ENCODE measurements around the gene TRMT61A.
A peak's percentile ranks its signal among the peaks of the same experiment; 100 is the strongest.

Gene TRMT61A

DNA sequence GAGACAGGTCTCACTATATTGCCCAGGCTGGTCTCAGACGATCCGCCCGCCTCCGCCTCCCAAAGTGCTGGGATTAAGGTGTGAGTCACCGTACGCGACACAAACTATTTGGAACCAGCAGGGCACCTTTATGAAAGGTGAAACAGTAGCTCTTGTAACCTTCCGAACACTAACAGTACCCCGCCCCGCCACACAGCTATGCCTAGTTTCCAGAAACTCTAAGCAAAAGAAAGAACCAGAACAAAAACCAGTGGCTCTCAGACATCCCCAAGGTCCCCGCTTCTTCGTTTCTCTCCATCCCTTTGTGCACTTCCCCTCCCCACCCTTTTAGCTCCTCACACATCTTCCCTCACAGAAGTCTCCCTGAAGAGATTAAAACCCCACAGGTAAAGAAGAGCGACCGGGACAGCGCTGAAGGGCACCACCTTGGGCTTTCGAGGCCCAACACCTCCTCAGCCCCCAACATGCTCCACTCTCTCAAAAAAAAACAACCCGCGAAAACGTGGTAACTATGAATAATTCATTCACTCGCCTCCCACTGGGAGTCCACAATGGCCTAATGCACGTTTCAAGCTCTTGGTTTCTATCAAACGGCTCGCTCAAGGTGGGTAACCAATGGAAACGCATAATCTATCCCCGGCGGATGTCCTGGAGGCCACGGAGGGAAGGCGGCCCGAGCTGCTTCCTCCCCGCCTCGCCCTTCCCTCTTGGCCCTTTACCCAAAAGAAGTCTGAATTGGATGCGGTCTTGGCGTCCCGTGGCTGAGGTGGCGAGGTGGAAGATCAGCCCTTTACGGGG, 32.6 kb downstream of the TRMT61A start:
- FAIRE-seq: no peak

DNA sequence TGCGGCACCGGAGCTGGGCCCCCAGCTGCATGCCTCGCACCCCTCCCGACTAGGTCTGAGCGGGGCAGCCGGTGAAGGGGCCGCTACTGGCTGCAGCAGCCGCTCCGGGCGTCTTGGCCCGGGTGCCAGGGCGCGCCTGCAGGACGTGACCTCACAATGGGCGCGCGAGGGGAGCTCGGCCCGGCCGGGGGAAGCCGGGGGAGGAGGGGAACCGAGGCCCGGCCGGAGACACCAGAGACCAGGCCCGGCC, 33.1 kb downstream of the TRMT61A start:
- FAIRE-seq: no peak

More for the DNA sequence above, 32.6 kb downstream of the TRMT61A start:
- DNase-seq (ENCODE audit: low spot score): no peak

DNA sequence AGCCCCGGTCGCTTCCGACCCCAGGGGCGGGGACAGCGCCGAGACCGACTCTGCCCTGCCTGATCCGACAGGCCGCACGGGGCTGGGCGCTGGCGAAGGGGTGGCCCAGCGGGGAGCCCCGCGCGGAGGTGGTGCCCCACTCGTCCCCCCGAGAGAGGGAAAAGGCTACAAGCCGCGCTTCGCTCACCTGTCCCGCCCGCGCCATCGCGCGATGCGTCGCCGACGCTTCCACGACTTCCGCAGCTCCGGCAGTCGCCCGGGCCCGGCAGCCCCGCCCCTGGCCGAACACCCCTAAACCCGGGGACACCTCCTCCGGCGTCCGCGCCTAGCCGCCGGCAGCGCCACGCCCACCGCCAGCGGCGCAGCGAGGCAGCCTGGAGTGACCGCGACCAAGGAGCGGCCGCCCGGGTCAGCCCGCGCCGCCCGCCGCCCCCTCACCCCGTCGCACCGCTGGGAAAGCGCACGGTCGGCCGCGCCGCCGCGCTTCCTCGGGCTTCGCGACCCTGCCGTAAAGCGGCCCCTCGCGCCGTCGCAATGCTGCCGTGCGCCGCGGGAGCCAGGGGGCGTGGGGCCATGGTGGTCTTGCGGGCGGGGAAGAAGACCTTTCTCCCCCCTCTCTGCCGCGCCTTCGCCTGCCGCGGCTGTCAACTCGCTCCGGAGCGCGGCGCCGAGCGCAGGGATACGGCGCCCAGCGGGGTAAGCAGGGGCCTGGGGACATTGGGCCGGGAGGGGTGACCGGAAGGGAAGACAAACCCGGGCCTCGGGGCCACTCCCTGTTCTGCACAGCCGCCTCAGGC, 33.6 kb downstream of the TRMT61A start, which contains the start of the genes BAG5 and COA8:
BAG5 (minus strand) TSS at position 229 of the 797 bp plus-strand sequence. CDS start 1,493 bp downstream, outside the sequence.
COA8 (plus strand) TSS at position 532 of the 797 bp plus-strand sequence; CDS start at position 574, 42 bp downstream.
- no peak for FAIRE-seq

More for the DNA sequence above, 33.1 kb downstream of the TRMT61A start:
- DNase-seq (ENCODE audit: low spot score): no peak

DNA sequence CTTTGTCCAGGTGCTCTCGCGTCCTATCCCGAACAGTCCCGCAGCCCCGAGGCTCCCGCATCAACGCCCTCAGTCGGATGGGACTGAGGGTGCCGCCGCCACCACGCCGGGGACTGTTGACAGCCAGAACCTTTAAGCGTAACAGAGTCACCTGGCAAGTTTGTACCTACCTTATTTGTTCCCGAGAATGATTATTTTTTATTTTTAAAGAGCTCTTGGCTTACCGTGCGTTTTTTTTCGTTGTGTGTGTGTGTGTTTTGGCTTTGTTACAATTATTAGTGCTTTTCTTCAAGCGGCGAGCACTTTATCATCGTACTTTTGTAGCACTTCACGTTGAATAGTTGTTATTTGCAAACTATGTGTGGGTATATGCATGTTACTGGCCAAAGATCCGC, 34.2 kb downstream of the TRMT61A start:
- DNase-seq (ENCODE audit: low spot score): no peak
- no peak for FAIRE-seq

More for the DNA sequence above, 33.6 kb downstream of the TRMT61A start, which contains the start of the genes BAG5 and COA8:
- DNase-seq (ENCODE audit: low spot score): peak; percentile 32

DNA sequence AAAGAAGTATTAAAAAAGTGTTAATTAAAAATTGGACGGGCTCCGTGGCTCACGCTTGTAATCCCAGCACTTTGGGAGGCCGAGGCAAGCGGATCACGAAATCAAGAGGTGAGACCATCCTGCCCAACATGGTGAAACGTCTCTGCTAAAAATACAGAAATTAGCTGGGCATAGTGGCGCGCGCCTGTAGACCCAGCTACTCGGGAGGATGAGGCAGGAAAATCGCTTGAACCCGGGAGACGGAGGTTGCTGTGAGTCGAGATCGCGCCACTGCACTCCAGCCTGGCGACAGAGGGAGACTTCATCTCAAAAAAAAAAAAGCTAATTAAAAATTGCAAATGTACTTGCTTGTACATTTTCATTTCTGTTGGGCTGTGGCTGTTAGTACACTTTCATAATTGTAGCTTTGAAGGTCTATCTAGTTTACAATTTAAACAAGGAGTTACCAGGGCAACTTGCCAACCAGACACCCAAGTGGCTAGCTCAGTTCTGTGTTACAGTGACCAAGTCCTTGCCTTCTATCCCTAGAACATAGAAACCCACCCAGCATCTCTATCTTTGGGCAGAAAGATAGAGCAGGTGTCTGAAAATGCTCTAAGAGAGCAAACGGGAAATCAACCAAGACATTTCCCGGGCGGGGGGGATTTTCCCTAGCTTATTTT, 35.0 kb downstream of the TRMT61A start:
- DNase-seq (ENCODE audit: low spot score) (no peak), FAIRE-seq (no peak)

DNA sequence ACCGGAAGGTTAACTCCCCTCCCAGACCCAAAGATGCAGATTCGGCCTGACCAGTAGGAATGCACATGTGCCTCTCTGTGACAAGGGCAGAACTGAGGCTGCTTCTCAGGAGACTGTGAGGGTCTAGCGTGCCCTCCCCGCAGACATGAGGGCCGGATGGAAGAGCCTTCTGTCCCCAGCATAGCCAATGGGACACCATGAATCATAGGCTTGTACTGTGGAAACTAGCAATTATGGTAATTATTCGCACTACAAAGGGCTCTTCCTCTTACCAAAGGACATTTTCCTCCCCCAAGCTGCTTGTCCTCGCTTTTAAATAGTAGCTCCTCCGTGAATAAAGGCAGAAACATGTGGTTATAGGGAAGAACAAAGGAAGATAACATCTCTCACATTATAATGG, 40.0 kb downstream of the TRMT61A start:
- DNase-seq (ENCODE audit: low spot score) (no peak), FAIRE-seq (no peak)

DNA sequence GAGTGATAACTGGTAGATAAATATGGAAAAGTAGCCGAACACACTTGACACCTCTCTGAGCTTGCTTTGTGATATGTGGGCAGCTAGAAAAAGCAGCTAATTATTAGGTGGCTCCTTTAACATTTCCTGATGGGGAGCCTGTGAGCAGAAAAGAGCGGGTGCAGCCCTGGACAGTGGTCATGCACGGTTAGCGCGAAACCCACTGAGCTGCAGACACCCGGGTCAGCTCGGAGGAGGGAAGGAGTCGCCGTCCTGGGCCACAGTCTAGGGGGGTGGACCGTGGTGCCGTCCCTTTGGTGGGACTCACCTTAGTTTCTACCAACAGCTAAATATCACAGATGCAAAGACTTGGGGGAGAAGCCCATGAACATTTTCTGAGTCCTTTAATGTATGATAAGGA, 40.4 kb downstream of the TRMT61A start:
- no peak for DNase-seq (ENCODE audit: low spot score)
- no peak for FAIRE-seq

DNA sequence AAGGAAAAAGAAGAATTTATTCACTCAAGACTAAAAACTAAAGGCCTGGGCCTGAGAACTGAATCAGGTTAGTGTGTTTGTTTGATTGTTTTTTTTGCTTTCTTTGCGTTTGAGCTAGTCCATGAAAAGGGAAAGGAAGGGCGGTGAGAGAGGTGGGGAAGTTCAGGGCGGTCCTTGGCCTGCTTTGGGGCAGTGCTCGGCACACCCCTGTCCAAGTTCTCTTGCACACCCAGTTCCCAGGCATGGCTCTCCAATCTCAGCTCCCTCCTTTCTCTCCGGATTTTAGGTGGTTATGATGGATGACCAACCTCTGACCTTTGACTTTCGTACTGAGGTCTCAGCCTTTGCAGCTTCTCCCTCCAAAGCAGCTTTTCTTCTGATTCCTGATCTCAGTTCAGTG, 45.1 kb downstream of the TRMT61A start:
- DNase-seq (ENCODE audit: low spot score) (no peak), FAIRE-seq (no peak)

DNA sequence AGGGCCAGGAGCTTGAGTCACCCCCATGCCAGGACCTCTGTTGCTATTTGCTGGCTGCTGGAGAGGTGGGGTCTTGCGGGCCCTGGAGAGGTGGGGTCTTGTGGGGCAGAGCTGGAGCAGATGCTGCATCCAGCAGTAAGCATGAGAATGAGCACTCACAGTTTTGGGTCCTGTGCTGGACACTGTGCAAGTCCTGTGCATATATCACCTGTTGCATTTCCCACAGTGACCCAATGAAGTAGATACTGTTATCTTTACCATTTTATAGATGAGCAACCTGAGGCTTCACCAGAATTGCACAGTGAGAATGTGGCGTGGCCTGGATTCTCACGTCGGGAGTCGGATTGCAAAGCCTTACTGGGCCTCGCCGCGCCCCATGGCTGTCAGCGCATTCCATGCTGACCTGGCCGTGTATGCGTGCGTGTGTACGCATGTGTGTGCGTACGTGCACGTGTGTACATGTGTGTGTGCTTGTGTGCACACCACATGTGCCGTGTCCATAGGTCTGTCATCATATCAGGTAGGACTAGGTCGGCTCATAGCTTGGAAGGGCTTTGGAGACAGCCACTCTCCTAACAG, 45.8 kb downstream of the TRMT61A start:
- no peak for FAIRE-seq
- DNase-seq (ENCODE audit: low spot score): no peak

DNA sequence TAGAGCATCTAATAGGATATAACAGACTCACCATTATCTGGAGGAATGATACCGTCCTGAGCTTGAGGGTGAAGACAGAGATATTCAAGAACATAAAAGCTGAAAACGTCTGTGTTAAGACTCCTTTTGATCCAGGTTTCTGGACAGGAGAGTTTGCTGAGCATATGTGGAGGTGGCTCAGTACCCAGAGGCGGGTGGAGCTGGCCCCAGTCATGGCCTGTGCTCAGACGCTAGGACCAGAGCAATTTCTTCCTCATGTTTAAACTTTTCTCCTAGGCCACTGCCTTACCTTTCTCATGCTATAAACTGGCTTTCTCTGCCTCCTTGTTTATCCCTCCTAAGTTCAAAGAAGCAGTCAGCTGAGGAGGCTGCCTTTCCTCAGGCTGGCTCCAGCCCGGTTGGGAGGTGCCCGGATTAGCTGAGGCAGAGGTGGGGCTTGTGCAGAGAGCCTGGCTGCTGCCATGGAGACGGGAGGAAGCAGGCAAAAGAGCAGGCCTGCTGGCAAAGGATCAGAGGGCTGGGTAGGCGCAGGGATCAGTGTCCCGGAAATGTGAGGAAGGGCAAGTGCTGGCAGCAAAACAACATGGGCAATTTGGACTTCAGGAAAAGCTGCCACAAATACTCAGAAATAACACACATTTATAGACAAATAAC, 47.5 kb downstream of the TRMT61A start:
- peak; percentile 24 for DNase-seq (ENCODE audit: low spot score)
- no peak for FAIRE-seq

DNA sequence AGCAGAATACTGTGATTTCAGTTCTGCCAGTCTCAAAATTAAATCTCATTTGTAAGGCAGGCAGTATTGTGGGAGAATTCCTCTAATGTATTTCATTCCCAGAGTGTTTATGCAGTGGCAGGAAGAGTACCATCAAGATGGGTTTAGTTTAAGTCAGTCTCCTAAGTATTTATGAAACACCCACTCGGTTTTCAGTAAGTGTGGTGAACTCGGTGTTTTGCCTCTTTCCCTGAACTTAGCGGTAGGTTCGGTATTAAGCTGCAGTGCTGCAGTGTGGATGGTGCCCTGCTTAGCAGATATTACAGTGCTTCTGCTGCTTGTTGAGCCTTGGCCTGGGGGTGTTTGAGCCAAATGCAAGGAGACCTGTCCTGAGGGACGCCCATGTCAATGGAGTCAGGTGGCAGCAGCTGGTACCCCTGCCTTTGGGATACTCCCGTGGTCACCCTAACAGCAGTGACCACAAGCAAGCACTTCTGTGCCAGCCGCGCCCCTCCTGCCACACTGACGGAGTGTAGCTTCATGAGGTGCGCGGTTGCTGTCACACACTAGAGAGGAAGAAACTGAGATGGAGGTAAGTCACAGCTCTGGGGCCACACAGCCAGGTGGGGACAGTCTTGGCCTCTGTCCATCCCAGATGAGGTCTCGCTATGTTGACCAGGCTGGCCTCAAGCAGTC, 49.5 kb downstream of the TRMT61A start:
- FAIRE-seq: no peak

DNA sequence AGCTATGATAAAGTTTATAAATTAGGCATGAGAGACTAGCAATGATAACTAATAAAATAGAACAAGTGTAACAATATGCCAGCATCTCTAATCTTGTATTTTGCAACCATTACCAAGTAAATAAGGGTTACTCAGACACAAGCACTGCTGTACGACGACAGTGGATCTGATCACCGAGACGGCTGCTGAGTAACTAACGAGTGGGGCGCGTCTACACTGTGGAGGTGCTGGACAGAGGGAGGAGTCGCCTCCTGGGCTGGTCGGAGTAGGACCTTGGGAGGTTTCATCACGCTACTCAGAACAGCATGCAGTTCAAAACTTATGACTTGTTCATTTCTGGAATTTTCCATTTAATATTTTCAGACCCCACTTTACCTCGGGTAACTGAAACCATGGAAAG, 52.2 kb downstream of the TRMT61A start:
- FAIRE-seq (no peak), DNase-seq (ENCODE audit: low spot score) (no peak)

More for the DNA sequence above, 49.5 kb downstream of the TRMT61A start:
- DNase-seq (ENCODE audit: low spot score): no peak

DNA sequence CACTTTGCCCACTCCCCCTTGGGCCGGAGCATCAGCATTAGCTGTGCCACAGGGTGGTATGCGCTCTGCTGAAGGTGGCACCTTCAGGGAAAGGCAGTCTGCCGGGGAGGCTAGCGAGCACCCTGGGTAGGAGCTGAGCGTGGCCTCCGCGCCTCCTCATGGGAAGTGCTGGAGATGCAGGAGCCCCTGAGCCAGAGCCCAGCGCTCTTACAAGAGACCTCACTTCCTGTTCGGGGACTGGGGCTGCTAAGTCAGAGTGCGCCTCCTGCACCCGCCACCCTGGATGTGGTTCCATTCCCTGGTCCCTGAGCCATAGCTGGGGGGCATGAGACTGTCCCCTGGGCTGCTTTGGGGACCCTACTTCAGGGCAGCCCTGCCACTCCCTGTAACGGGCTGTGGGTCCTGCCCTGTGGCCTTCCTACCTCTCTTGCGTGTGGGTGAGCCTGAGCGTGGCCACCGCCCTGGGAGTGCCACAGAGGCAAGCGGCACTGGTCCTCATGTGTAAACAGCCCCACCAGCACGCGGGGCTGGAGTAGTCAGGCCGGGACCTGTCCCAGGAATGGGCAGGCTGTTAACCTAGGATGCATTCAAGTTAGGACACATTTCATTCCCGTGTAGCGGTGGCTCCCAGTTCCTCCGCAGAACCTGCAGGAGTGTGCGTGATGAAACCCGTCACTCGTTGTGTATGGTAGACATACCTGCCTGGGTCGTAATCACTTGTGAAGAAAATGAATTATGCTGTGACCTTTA, 53.1 kb downstream of the TRMT61A start:
- FAIRE-seq: no peak
- no peak for DNase-seq (ENCODE audit: low spot score)

DNA sequence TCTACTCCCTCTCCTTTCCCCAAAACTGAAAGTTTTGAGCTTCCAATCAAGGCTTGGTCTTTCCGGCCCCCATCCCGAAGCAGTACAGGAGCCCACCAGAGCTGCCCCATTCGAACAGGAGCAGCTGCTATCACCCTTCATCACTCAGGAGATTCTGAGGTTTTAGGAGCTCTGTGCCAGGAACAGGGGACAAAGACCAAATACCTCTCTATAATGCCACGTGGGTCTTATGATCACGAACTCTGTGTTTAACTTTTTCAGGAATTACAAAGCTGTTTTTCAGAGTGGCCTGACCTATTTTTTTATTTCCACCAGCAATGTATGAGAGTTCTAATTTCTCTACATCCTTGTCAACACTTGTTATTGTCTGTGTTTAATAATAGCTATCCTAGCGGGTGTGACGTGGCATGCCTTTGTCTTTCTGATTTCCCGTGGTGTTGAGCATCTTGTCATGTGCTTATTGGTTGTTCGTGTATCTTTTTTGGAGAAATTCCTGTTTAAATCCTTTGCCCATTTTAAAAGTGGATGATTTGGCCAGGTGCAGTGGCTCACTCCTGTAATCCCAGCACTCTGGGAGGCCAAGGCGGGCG, 55.4 kb downstream of the TRMT61A start:
- no peak for DNase-seq (ENCODE audit: low spot score)
- FAIRE-seq: no peak

Data from RCC 7860 (cell line).